Esophagus squamous epithelium (tissue), 4 donors: Measurements from ENCODE around the gene DCLRE1B.

ENCODE experiments used
- CTCF ChIP-seq, 6 experiments: fragments of 450-650 bp in 4 of 6; fragments of 200-600 bp in 2 of 6; sonication (generic) in 2 of 6; IDR thresholded peaks; one replicate each; pipeline ENCODE4 v1.5.1; 2016 to 2019; ENCODE audit warnings: antibody characterized with exemption in 6 of 6, mild to moderate bottlenecking in 4 of 6, moderate library complexity in 4 of 6
- POLR2A ChIP-seq, 4 donors: fragments of 450-650 bp; IDR thresholded peaks; one replicate each; pipeline ENCODE4 v1.6.1; 2017; ENCODE audit warnings: antibody characterized with exemption in 4 of 4, mild to moderate bottlenecking in 4 of 4, moderate library complexity in 3 of 4

GRCh38 chr1:113924473-113924872, 19.3 kb downstream of the DCLRE1B start:
- TF ChIP-seq CTCF (IDR thresholded peaks at IDR 0.05), result no peak
- no peak for TF ChIP-seq POLR2A (IDR thresholded peaks at IDR 0.05)
